Breast epithelium (tissue), 4 donors: ENCODE measurements around the gene FLT3LG. TPM values are rescaled to one million over a fixed set of nuclear protein-coding genes. Genes with fewer than 3 reads are reported as not detected.
A peak's percentile ranks its signal among the peaks of the same experiment; 100 is the strongest.
"Not testable (repeated sequence)": the region's sequence is repeated elsewhere in the genome, so short reads cannot be mapped to it uniquely, and the experiment has no call there.

ENCODE experiments used
- DNase-seq, 2 donors: peaks; one replicate each; pipeline ENCODE4 v3.0.0-alpha.2; 2019; ENCODE audit warnings: low spot score in 2 of 2
- H3K27ac ChIP-seq, 2 donors: fragments of 200-600 bp; sonication (generic) in 1 of 2; one replicate each; pipeline ENCODE4 v1.5.1; 2016 to 2019; ENCODE audit warnings: mild to moderate bottlenecking in 1 of 2
- H3K27me3 ChIP-seq, 2 donors: fragments of 200-600 bp; sonication (generic) in 1 of 2; one replicate each; pipeline versions ENCODE4 v1.5.1 to v1.6.0; 2017 to 2019; ENCODE audit warnings: control low read depth in 1 of 2, mild to moderate bottlenecking in 1 of 2
- H3K36me3 ChIP-seq: fragments of 200-600 bp; one replicate; pipeline ENCODE4 v1.5.1; 2019
- H3K4me1 ChIP-seq, 2 donors: fragments of 200-600 bp; sonication (generic); one replicate each; pipeline ENCODE4 v1.5.1; 2016 to 2019; ENCODE audit warnings: control low read depth in 1 of 2
- H3K4me3 ChIP-seq, 3 donors: fragments of 200-600 bp; sonication (generic); 1 replicate in 2 of 3; 2 replicates in 1 of 3; pipeline ENCODE4 v1.5.1; 2016 to 2019; ENCODE audit warnings: mild to moderate bottlenecking in 3 of 3, moderate library complexity in 2 of 3
- H3K9me3 ChIP-seq, 2 donors: fragments of 200-600 bp; sonication (generic) in 1 of 2; one replicate each; pipeline ENCODE4 v1.5.1; 2016 to 2019; ENCODE audit warnings: control low read depth in 1 of 2
- POLR2A ChIP-seq: fragments of 450-650 bp; IDR thresholded peaks from one replicate; pipeline ENCODE4 v1.6.1; 2016; ENCODE audit warnings: antibody characterized with exemption, mild to moderate bottlenecking, moderate library complexity
- POLR2AphosphoS5 ChIP-seq, 3 donors: sonication (generic); formaldehyde crosslinking; IDR thresholded peaks; one replicate each; pipeline ENCODE4 v1.6.1; 2017; ENCODE audit warnings: antibody characterized with exemption in 3 of 3
- intact Hi-C: fragments of 100-400 bp; cut with DNase I; formaldehyde crosslinking; loops from one replicate; pipeline ENCODE4 v1.15.1; 2023; ENCODE audit warnings: low total_unique reads
- total RNA-seq, 3 donors: library from RNA; depleted of rRNA; stranded (reverse); fragments of >200 nt; gene quantifications; one replicate each; pipeline ENCODE4 v1.1.0, GENCODE V29; 2016
- TF ChIP-seq, protein P1 (sequence below), 3 donors: fragments of 450-650 bp; IDR thresholded peaks; one replicate each; pipeline ENCODE4 v1.5.1; 2016 to 2017; ENCODE audit warnings: antibody characterized with exemption in 3 of 3, mild to moderate bottlenecking in 3 of 3, moderate library complexity in 3 of 3

FLT3LG gene
- total RNA-seq, 3 donors from 2014 or later = 4.3 to 7.0 (median 4.6) TPM

- Histone ChIP-seq H3K4me3 (no peak overlapping the region), H3K9me3 (no peaks in the 10 kb centered on the region), H3K4me1 (no peaks in the 10 kb centered on the region), H3K27ac (peak overlapping the region in 1 of 2 donors; percentile 71), H3K36me3 (no peaks in the 10 kb centered on the region), H3K27me3 (no peaks in the 10 kb centered on the region)
- TF ChIP-seq POLR2AphosphoS5 (IDR thresholded peaks at IDR 0.05) (peak in 1 of 3 donors; percentile 22), POLR2A (no peak)
- TF ChIP-seq, protein P1, sequence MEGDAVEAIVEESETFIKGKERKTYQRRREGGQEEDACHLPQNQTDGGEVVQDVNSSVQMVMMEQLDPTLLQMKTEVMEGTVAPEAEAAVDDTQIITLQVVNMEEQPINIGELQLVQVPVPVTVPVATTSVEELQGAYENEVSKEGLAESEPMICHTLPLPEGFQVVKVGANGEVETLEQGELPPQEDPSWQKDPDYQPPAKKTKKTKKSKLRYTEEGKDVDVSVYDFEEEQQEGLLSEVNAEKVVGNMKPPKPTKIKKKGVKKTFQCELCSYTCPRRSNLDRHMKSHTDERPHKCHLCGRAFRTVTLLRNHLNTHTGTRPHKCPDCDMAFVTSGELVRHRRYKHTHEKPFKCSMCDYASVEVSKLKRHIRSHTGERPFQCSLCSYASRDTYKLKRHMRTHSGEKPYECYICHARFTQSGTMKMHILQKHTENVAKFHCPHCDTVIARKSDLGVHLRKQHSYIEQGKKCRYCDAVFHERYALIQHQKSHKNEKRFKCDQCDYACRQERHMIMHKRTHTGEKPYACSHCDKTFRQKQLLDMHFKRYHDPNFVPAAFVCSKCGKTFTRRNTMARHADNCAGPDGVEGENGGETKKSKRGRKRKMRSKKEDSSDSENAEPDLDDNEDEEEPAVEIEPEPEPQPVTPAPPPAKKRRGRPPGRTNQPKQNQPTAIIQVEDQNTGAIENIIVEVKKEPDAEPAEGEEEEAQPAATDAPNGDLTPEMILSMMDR (IDR thresholded peaks at IDR 0.05) = no peak
- intact Hi-C loops = no loop called here
- DNase-seq = no peak
Observed at GRCh38 chr19:49455773-49456172, 18.2 kb upstream of the FLT3LG start.

DNA sequence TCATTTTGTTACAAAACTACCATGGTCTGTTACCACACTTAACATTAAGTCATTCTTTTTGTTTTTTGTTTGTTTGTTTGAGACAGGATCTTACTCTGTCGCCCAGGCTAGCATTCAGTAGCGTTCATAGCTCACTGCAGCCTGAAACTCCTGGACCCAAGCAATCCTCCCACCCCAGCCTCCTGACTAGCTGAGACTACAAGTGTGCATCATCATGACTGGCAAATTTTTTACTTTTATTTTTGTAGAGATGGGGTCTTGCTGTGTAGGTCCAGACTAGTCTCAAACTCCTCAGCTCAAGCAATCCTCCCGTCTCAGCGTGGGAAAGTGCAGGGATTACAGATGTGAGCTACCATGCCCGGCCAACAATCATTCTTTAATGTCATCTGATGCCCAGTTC, 17.7 kb upstream of the FLT3LG start:
- Histone ChIP-seq H3K9me3 (no peaks in the 10 kb centered on the region), H3K27ac (peak overlapping the region; percentile 24 to 71), H3K27me3 (no peaks in the 10 kb centered on the region), H3K36me3 (no peaks in the 10 kb centered on the region), H3K4me3 (no peak overlapping the region), H3K4me1 (no peaks in the 10 kb centered on the region)
- no peak for DNase-seq
- intact Hi-C loops = no loop called here
- TF ChIP-seq, protein P1 (IDR thresholded peaks at IDR 0.05) = no peak
- TF ChIP-seq POLR2AphosphoS5 (IDR thresholded peaks at IDR 0.05) = no peak
- TF ChIP-seq POLR2A = no peak

DNA sequence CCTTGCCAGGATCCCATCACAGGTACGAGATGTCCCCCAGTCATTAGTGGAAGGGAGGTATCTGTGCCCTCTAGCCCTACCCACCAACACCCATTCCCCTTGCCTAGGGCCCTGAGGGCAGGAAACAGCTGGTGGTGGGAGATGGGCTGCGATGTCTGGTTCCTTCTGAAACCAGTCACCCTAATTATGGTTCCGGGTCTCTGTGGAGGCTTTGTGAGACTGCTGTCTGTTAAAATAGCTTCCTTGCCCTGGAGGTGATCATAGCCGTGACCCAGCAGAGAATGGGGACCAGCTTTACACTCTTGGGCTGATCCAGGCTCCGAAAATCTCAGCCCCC, 15.5 kb upstream of the FLT3LG start:
- Histone ChIP-seq H3K9me3 (no peaks in the 10 kb centered on the region), H3K36me3 (no peaks in the 10 kb centered on the region), H3K27me3 (no peaks in the 10 kb centered on the region), H3K27ac (peak overlapping the region in 1 of 2 donors; percentile 40), H3K4me1 (no peaks in the 10 kb centered on the region), H3K4me3 (no peak overlapping the region)
- TF ChIP-seq POLR2AphosphoS5 (IDR thresholded peaks at IDR 0.05) (no peak), POLR2A (no peak)
- TF ChIP-seq, protein P1 (IDR thresholded peaks at IDR 0.05) = no peak
- intact Hi-C loops = no loop called here
- no peak for DNase-seq

DNA sequence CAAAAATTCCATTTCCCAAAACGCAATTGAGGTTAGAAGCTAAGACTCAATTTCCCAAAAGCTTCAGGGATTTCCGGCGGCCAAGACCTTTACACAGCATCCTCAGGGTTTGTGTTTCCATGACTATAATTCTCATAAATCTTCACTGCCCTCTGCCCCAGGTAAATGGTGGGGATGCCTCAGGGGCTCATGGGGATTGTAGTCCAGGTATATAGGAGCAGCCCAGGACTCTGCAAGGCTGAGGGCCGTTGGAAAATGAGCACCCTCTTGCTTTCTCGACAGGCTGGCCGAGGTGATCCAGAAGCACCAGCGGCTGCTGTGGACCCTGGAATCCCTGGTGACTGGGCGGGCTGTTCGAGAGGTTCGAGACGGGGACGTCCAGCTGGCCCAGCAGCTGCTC, 14.6 kb upstream of the FLT3LG start:
- H3K4me3 ChIP-seq = no peak overlapping the region
- TF ChIP-seq POLR2AphosphoS5 (IDR thresholded peaks at IDR 0.05) (no peak), POLR2A (no peak)
- TF ChIP-seq, protein P1 (IDR thresholded peaks at IDR 0.05) = no peak
- no peaks in the 10 kb centered on the region for H3K27me3 ChIP-seq
- H3K9me3 ChIP-seq = no peaks in the 10 kb centered on the region
- no peak for DNase-seq
- H3K4me1 ChIP-seq = no peaks in the 10 kb centered on the region
- intact Hi-C loops = no loop called here
- H3K27ac ChIP-seq = no peak overlapping the region
- H3K36me3 ChIP-seq = no peaks in the 10 kb centered on the region

DNA sequence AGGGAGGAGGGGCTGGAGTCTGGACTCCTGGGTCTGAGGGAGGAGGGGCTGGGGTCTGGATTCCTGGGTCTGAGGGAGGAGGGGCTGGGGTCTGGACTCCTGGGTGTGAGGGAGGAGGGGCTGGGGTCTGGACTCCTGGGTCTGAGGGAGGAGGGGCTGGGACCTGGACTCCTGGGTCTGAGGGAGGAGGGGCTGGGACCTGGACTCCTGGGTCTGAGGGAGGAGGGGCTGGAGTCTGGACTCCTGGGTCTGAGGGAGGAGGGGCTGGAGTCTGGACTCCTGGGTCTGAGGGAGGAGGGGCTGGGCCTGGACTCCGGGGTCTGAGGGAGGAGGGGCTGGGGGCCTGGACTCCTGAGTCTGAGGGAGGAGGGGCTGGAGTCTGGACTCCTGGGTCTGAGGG, 12.9 kb upstream of the FLT3LG start:
- H3K27ac ChIP-seq, H3K4me3 ChIP-seq, H3K27me3 ChIP-seq, DNase-seq, H3K9me3 ChIP-seq, intact Hi-C loops, H3K36me3 ChIP-seq, H3K4me1 ChIP-seq: not testable (repeated sequence)

- TF ChIP-seq POLR2AphosphoS5 (IDR thresholded peaks at IDR 0.05) = no peak
- TF ChIP-seq, protein P1 (IDR thresholded peaks at IDR 0.05) = no peak
- DNase-seq = no peak
- Histone ChIP-seq H3K36me3 (no peaks in the 10 kb centered on the region), H3K4me3 (no peak overlapping the region), H3K27me3 (no peaks in the 10 kb centered on the region), H3K4me1 (no peaks in the 10 kb centered on the region), H3K27ac (no peak overlapping the region), H3K9me3 (no peaks in the 10 kb centered on the region)
- intact Hi-C loops = no loop called here
Observed at GRCh38 chr19:49461656-49462055, 12.4 kb upstream of the FLT3LG start.
